ENCODE measurements around the gene EIF2AK2.

EIF2AK2 gene

GRCh38 chr2:37052600-37053332, 104.0 kb downstream of the EIF2AK2 start:
- intact Hi-C loops (cut with DNase I), result no loop called here
- DNase-seq, result no peak
